ENCODE data around the gene ARFGAP2.
A peak's percentile ranks its signal among the peaks of the same experiment; 100 is the strongest.

The ARFGAP2 gene

DNA sequence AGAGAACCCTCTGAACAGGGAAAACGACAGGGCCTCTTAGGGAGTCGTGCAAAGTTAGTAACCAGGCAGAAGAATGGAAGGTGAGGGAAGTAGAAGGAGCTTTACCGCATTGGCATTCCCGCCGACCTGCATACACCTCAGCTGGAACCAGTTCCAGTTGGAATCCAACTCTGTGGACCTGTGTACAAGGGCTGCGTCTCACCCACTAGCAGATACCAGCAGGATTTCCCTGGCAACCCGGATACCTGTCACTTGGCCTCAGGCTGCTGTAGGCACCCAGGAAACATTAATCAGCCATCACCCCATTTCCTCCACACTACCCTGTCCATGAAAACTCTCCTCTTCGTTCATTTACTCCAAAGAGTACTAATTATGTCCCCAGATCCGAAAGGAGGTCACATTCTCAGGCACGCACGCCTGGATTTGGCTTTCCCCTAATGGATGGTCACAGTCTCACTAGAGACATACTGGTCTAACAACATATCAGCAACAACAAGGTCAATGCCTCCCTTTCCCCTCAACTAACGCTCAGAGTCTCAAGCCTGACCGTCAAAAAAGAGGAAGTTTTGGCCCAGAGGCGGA, 842 bp downstream of the ARFGAP2 start:
- in situ Hi-C loops (cut with HindIII; ENCODE audit: low pct_unique_long_range_greater_than_20kb, low sequenced_read_pairs) = no loop called here
- TF ChIP-seq JUND (IDR thresholded peaks at IDR 0.05; ENCODE audit: low read depth) = no peak
- DNase-seq (ENCODE audit: low read depth in 1 of 2, low spot score in 1 of 2) = no peak

GRCh38 chr11:47172740-47173336, 3.8 kb downstream of the ARFGAP2 start:
- no peak for DNase-seq (ENCODE audit: low read depth in 1 of 2, low spot score in 1 of 2)
- no peak for TF ChIP-seq JUND (IDR thresholded peaks at IDR 0.05; ENCODE audit: low read depth)
- in situ Hi-C loops (cut with HindIII; ENCODE audit: low pct_unique_long_range_greater_than_20kb, low sequenced_read_pairs) = no loop called here

GRCh38 chr11:47171856-47172255, 4.8 kb downstream of the ARFGAP2 start:
- no peak for TF ChIP-seq JUND (IDR thresholded peaks at IDR 0.05; ENCODE audit: low read depth)
- DNase-seq (ENCODE audit: low read depth in 1 of 2, low spot score in 1 of 2) = no peak
- in situ Hi-C loops (cut with HindIII; ENCODE audit: low pct_unique_long_range_greater_than_20kb, low sequenced_read_pairs) = no loop called here

DNA sequence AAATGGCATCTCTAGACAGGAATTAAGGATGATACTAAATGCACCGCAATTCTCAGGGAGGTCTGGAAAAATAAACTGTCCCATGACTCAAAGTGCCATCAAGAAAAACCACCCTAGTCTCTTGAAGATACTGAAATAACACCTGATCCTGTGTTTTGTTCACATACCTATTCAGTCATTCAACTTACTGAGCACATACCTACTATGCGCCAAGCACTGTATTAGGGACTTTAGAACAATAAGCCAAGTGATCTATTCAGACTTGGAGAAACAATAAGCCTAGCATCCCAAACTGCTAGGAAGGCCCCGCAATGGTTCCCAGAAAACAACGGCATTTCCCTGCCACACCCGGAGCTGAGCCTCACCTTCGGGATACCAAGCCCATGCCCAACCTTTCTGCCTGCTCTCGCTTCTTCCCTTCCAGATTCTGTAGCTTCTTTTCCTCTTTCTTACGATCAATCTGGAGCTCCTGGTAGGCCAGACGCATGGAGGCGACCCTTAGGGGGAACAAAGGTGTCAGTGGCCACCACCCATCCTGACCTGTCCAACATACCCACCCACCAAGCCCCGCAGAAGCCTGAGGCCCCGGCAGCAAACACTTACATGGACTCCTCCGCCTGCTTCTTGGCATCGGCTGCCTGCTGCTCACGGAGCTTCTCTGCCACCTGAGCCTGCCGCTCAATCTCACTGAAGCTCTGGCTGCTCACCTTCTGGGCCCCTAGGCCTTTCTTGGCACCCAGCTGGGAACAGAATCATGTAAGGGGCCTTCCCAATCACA, 5.4 kb downstream of the ARFGAP2 start:
- in situ Hi-C loops (cut with HindIII; ENCODE audit: low pct_unique_long_range_greater_than_20kb, low sequenced_read_pairs) = no loop called here
- no peak for DNase-seq (ENCODE audit: low read depth in 1 of 2, low spot score in 1 of 2)
- TF ChIP-seq JUND (IDR thresholded peaks at IDR 0.05; ENCODE audit: low read depth) = no peak

- in situ Hi-C loops (cut with HindIII; ENCODE audit: low pct_unique_long_range_greater_than_20kb, low sequenced_read_pairs) = no loop called here
- no peak for DNase-seq (ENCODE audit: low read depth in 1 of 2, low spot score in 1 of 2)
- no peak for TF ChIP-seq JUND (IDR thresholded peaks at IDR 0.05; ENCODE audit: low read depth)
These were observed 10.3 kb downstream of the ARFGAP2 start for GRCh38 chr11:47166368-47166767.

- TF ChIP-seq JUND (IDR thresholded peaks at IDR 0.05; ENCODE audit: low read depth) = no peak
- in situ Hi-C loops (cut with HindIII; ENCODE audit: low pct_unique_long_range_greater_than_20kb, low sequenced_read_pairs) = no loop called here
- no peak for DNase-seq (ENCODE audit: low read depth in 1 of 2, low spot score in 1 of 2)
These were observed 11.3 kb downstream of the ARFGAP2 start for GRCh38 chr11:47165253-47165840.

DNA sequence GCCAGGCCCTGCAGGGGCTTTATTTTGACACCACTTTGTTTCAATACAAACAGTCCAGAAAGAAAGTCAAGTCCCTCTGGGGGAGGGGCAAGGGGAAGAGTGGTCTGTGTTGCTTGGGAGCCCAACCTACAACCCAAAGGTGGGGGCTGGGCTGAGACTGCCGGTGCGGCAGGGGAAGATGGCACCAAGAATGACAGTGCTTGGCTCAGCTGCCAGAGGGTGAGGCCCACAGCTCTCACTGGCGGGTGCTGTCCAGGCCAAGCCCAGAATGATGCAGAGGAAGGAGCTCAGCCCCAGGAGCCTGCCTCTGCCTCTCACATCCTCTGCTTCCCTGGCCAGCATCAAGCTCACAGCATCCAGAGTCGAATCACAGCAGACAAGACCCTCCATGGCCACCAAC, 12.4 kb downstream of the ARFGAP2 start:
- TF ChIP-seq JUND (IDR thresholded peaks at IDR 0.05; ENCODE audit: low read depth) = no peak
- no peak for DNase-seq (ENCODE audit: low read depth in 1 of 2, low spot score in 1 of 2)
- in situ Hi-C loops (cut with HindIII; ENCODE audit: low pct_unique_long_range_greater_than_20kb, low sequenced_read_pairs) = no loop called here

GRCh38 chr11:47163898-47164297, 12.8 kb downstream of the ARFGAP2 start:
- no peak for TF ChIP-seq JUND (IDR thresholded peaks at IDR 0.05; ENCODE audit: low read depth)
- in situ Hi-C loops (cut with HindIII; ENCODE audit: low pct_unique_long_range_greater_than_20kb, low sequenced_read_pairs) = no loop called here
- DNase-seq (ENCODE audit: low read depth in 1 of 2, low spot score in 1 of 2) = no peak

DNA sequence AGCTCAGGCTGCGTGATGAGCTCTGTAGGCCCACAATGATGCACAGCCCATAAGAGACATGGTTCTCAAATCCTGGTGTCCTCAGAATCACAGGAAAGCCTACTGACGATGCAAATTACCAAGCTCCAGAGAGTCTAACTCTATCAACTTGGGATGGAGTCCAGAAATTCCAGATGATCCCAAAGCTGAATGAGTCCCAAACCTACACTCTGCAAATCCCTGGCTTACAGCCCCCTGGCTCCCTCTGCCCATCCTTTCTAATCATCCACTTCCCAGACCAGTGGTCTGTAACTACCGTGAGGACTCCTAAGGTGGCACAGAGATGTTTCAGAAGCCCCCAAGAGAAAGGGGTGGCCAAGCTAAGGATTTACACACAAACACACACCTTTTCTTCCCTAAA, 13.5 kb downstream of the ARFGAP2 start:
- in situ Hi-C loops (cut with HindIII; ENCODE audit: low pct_unique_long_range_greater_than_20kb, low sequenced_read_pairs) = no loop called here
- DNase-seq (ENCODE audit: low read depth in 1 of 2, low spot score in 1 of 2) = no peak
- no peak for TF ChIP-seq JUND (IDR thresholded peaks at IDR 0.05; ENCODE audit: low read depth)

GRCh38 chr11:47162426-47162825, 14.3 kb downstream of the ARFGAP2 start:
- in situ Hi-C loops (cut with HindIII; ENCODE audit: low pct_unique_long_range_greater_than_20kb, low sequenced_read_pairs) = no loop called here

GRCh38 chr11:47161890-47162289, 14.8 kb downstream of the ARFGAP2 start:
- no peak for TF ChIP-seq JUND (IDR thresholded peaks at IDR 0.05; ENCODE audit: low read depth)
- DNase-seq (ENCODE audit: low read depth in 1 of 2, low spot score in 1 of 2) = no peak
- in situ Hi-C loops (cut with HindIII; ENCODE audit: low pct_unique_long_range_greater_than_20kb, low sequenced_read_pairs) = no loop called here

More at GRCh38 chr11:47162426-47162825, 14.3 kb downstream of the ARFGAP2 start:
- TF ChIP-seq JUND (IDR thresholded peaks at IDR 0.05; ENCODE audit: low read depth) = no peak
- DNase-seq (ENCODE audit: low read depth in 1 of 2, low spot score in 1 of 2) = no peak

GRCh38 chr11:47161134-47161854, 15.4 kb downstream of the ARFGAP2 start:
- in situ Hi-C loops (cut with HindIII; ENCODE audit: low pct_unique_long_range_greater_than_20kb, low sequenced_read_pairs) = no loop called here
- no peak for TF ChIP-seq JUND (IDR thresholded peaks at IDR 0.05; ENCODE audit: low read depth)
- peak; percentile 79 to 89 for DNase-seq (ENCODE audit: low read depth in 1 of 2, low spot score in 1 of 2)
